Lower leg skin (tissue), 3 donors: ENCODE results near the gene UROC1.

ENCODE experiments used
- CTCF ChIP-seq, 3 donors: fragments of 450-650 bp; IDR thresholded peaks; one replicate each; pipeline ENCODE4 v1.5.1; 2016; ENCODE audit warnings: antibody characterized with exemption in 3 of 3, mild to moderate bottlenecking in 3 of 3, moderate library complexity in 2 of 3
- POLR2A ChIP-seq, 2 donors: fragments of 450-650 bp; IDR thresholded peaks; one replicate each; pipeline ENCODE4 v1.6.1; 2016 to 2017; ENCODE audit warnings: antibody characterized with exemption in 2 of 2, mild to moderate bottlenecking in 1 of 2, moderate library complexity in 1 of 2

GRCh38 chr3:126493051-126493450 lies 24.5 kb downstream of the UROC1 start:
- TF ChIP-seq CTCF (IDR thresholded peaks at IDR 0.05): no peak
- TF ChIP-seq POLR2A (IDR thresholded peaks at IDR 0.05): no peak
